Neuronal stem cell (in vitro differentiated cells): ENCODE results near the gene ROBO3.

Source experiments
- DNase-seq: peaks from one replicate; pipeline ENCODE4 v3.0.0-alpha.2; 2013; ENCODE audit warnings: low spot score
- H2AFZ ChIP-seq: one replicate; pipeline ENCODE4 v1.6.1; 2013; ENCODE audit warnings: mild to moderate bottlenecking, low read length, inconsistent platforms
- H2AK5ac ChIP-seq: 2 replicates; pipeline ENCODE4 v1.6.1; 2013; ENCODE audit warnings: low read depth, mild to moderate bottlenecking, inconsistent platforms, low read length, moderate library complexity, mixed read lengths
- H2BK120ac ChIP-seq: 2 replicates; pipeline ENCODE4 v1.6.1; 2013; ENCODE audit warnings: low read depth, mild to moderate bottlenecking, inconsistent platforms, low read length, moderate library complexity, mixed read lengths
- H2BK12ac ChIP-seq: one replicate; pipeline ENCODE4 v1.6.1; 2013; ENCODE audit warnings: low read length, inconsistent platforms
- H2BK15ac ChIP-seq: 2 replicates; pipeline ENCODE4 v1.6.1; 2013; ENCODE audit warnings: mild to moderate bottlenecking, low read length, inconsistent platforms, mixed read lengths
- H2BK5ac ChIP-seq: one replicate; pipeline ENCODE4 v1.6.1; 2013; ENCODE audit warnings: inconsistent platforms, mild to moderate bottlenecking, low read length, moderate library complexity
- H3K14ac ChIP-seq: one replicate; pipeline ENCODE4 v1.6.1; 2013; ENCODE audit warnings: low read length, inconsistent platforms
- H3K18ac ChIP-seq: 2 replicates; pipeline ENCODE4 v1.6.1; 2013; ENCODE audit warnings: low read length, inconsistent platforms
- H3K23ac ChIP-seq: 2 replicates; pipeline ENCODE4 v1.6.1; 2013; ENCODE audit warnings: low read depth, mild to moderate bottlenecking, mixed read lengths, low read length, inconsistent platforms; ENCODE audit not compliant: poor library complexity
- H3K27ac ChIP-seq: replicated peaks from 3 replicates; pipeline ENCODE4 v1.5.1; 2013; ENCODE audit warnings: low read length, inconsistent platforms
- H3K27me3 ChIP-seq, 3 experiments: 2 replicates each; pipeline ENCODE4 v1.6.1; 2013; ENCODE audit warnings: low read length in 3 of 3, mild to moderate bottlenecking in 2 of 3, inconsistent platforms in 1 of 3, low read depth in 1 of 3, mixed read lengths in 1 of 3, moderate library complexity in 1 of 3; ENCODE audit not compliant: control insufficient read depth in 3 of 3, insufficient read depth in 3 of 3
- H3K36me3 ChIP-seq, 2 donors: replicated peaks in 1 of 2; 2 replicates each; pipeline ENCODE4 v1.6.1; 2013; ENCODE audit warnings: low read length in 2 of 2; ENCODE audit not compliant: control insufficient read depth in 2 of 2, insufficient read depth in 2 of 2
- H3K4ac ChIP-seq: 2 replicates; pipeline ENCODE4 v1.6.1; 2013; ENCODE audit warnings: inconsistent platforms, mild to moderate bottlenecking, low read length, moderate library complexity
- H3K4me1 ChIP-seq, 2 donors: 1 replicate in 1 of 2; 2 replicates in 1 of 2; pipeline ENCODE4 v1.6.1; 2013; ENCODE audit warnings: low read length in 2 of 2, low read depth in 1 of 2; ENCODE audit not compliant: control insufficient read depth in 2 of 2, insufficient read depth in 1 of 2
- H3K4me2 ChIP-seq: one replicate; pipeline ENCODE4 v1.6.1; 2013; ENCODE audit warnings: mild to moderate bottlenecking, low read length, inconsistent platforms; ENCODE audit not compliant: insufficient read depth, poor library complexity, severe bottlenecking
- H3K4me3 ChIP-seq, 2 donors: 2 replicates each; pipeline ENCODE4 v1.5.1; 2013; ENCODE audit warnings: low read length in 2 of 2, mild to moderate bottlenecking in 2 of 2, inconsistent platforms in 1 of 2, moderate library complexity in 1 of 2
- H3K79me1 ChIP-seq: one replicate; pipeline ENCODE4 v1.6.1; 2013; ENCODE audit warnings: low read depth, mild to moderate bottlenecking, inconsistent platforms, low read length, moderate library complexity
- H3K9ac ChIP-seq: one replicate; pipeline ENCODE4 v1.6.1; 2013; ENCODE audit warnings: mild to moderate bottlenecking, low read depth, low read length, inconsistent platforms; ENCODE audit not compliant: poor library complexity
- H3K9me3 ChIP-seq, 2 donors: replicated peaks in 1 of 2; 2 replicates each; pipeline versions ENCODE3 to v1.6.1; 2013; ENCODE audit warnings: low read length in 2 of 2, mild to moderate bottlenecking in 2 of 2, inconsistent platforms in 1 of 2, low read depth in 1 of 2, mixed read lengths in 1 of 2, moderate library complexity in 1 of 2; ENCODE audit not compliant: control insufficient read depth in 2 of 2, insufficient read depth in 1 of 2
- H4K8ac ChIP-seq: one replicate; pipeline ENCODE4 v1.6.1; 2013; ENCODE audit warnings: low read depth, mild to moderate bottlenecking, inconsistent platforms, low read length, moderate library complexity
- H4K91ac ChIP-seq: one replicate; pipeline ENCODE4 v1.6.1; 2013; ENCODE audit warnings: low read length, low read depth, mild to moderate bottlenecking, inconsistent platforms; ENCODE audit not compliant: poor library complexity
- WGBS, 2 donors: extraction: QIAGEN DNeasy Blood & Tissue Kit; methylation state at CpG; one replicate each; pipeline ENCODE4 v1.1.7; 2013; ENCODE audit warnings: missing lambda C conversion rate in 2 of 2, mixed read lengths in 1 of 2; ENCODE audit not compliant: insufficient read length in 2 of 2, insufficient replicate concordance in 1 of 2; ENCODE audit errors: extremely low coverage in 2 of 2; 5-methylcytosine and 5-hydroxymethylcytosine counted together

ROBO3 gene

DNA sequence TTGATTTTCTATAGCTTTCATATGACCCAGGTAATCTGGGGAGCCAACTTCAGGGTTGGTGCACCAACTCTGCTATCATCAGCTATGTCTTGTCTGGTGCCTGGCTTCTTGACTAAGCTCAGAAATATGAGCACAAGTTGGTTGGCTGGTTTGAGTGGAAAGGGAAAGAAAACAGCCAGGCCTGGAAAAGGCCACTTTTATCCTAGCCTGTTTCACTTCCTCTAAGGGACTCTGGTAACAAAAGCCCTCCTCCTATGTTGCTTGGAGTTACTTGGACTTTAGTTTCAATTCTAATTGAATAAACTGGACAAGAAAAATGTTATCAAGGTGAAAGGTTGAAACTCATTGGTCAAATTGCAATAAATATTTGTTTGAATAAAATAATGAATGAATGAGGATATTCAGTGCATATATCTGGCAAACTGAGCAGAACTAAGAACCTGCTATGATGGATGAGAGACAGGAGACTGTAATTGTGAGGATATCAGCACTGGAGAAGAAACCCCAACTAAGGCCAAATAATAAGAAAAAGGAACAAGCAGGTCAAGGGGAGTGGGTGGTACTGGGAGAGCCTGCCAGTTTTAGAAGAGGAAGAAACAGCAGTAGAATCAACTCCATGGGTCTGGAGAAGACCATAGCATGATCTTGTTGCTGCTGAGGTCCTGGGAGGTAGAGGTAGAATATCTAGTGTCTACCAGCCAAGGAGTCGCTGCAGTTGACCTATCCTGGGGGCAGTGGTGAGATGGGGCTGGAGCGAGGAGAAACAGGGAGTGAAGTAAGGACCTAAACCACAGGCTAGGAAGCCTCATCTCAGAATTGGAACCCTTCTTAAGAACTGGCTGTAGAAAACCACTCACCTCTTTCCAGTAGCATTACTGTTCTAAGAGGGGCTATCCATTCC lies 24.2 kb downstream of the ROBO3 start:
- Histone ChIP-seq H2AK5ac (no peak overlapping the region), H3K79me1 (peaks cover 3% of the 10 kb centered on the region), H2AFZ (no peak overlapping the region), H3K4me1 (peaks cover 0 to 4% of the 10 kb centered on the region in 2 donors), H3K27me3 (peaks cover 0 to 64% (median 0%) of the 10 kb centered on the region in 3 experiments), H2BK15ac (no peak overlapping the region), H4K91ac (no peak overlapping the region), H3K36me3 (no peaks in the 10 kb centered on the region), H3K27ac (no peak overlapping the region), H2BK5ac (no peak overlapping the region), H3K4ac (no peak overlapping the region), H3K23ac (no peak overlapping the region), H3K14ac (no peak overlapping the region), H3K9me3 (no peaks in the 10 kb centered on the region), H4K8ac (no peak overlapping the region), H3K9ac (no peak overlapping the region), H3K4me3 (no peak overlapping the region), H2BK12ac (no peak overlapping the region), H3K18ac (no peak overlapping the region), H3K4me2 (no peak overlapping the region), H2BK120ac (no peak overlapping the region)
- DNase-seq, result no peak
- WGBS, 2 donors, result no CpG with 5 or more reads among the region's 2 CpGs

DNA sequence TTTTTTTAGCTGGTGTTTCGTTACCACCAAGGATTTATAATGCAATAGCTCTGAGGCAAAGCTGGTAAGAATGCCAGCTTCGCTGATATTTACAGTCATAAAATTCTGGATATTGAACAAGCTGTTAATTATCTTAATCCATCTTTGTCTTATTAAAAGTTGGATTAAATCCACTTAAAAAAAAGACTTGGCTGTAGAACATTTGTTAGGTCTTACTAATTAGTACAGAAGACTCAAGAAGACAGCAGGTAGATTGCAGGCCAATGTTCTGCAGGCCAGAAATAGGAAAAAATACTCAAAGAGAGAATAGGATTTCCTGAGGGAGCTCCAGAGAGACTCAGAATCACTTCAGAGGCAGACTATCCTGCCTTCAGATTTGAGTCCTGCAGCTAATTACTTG lies 24.9 kb downstream of the ROBO3 start:
- Histone ChIP-seq H3K9me3 (no peaks in the 10 kb centered on the region), H3K79me1 (peaks cover 3% of the 10 kb centered on the region), H3K9ac (no peak overlapping the region), H2BK5ac (no peak overlapping the region), H3K36me3 (no peaks in the 10 kb centered on the region), H2BK12ac (no peak overlapping the region), H4K8ac (no peak overlapping the region), H3K27me3 (peaks cover 0 to 68% (median 0%) of the 10 kb centered on the region in 3 experiments), H2AFZ (no peak overlapping the region), H3K4me1 (peaks cover 0 to 4% of the 10 kb centered on the region in 2 donors), H3K27ac (no peak overlapping the region), H3K14ac (no peak overlapping the region), H3K18ac (no peak overlapping the region), H3K4me3 (no peak overlapping the region), H2BK120ac (no peak overlapping the region), H2AK5ac (no peak overlapping the region), H3K4me2 (no peak overlapping the region), H4K91ac (no peak overlapping the region), H3K4ac (no peak overlapping the region), H2BK15ac (no peak overlapping the region), H3K23ac (no peak overlapping the region)
- no CpG with 5 or more reads among the region's 2 CpGs for WGBS, 2 donors
- DNase-seq, result no peak

DNA sequence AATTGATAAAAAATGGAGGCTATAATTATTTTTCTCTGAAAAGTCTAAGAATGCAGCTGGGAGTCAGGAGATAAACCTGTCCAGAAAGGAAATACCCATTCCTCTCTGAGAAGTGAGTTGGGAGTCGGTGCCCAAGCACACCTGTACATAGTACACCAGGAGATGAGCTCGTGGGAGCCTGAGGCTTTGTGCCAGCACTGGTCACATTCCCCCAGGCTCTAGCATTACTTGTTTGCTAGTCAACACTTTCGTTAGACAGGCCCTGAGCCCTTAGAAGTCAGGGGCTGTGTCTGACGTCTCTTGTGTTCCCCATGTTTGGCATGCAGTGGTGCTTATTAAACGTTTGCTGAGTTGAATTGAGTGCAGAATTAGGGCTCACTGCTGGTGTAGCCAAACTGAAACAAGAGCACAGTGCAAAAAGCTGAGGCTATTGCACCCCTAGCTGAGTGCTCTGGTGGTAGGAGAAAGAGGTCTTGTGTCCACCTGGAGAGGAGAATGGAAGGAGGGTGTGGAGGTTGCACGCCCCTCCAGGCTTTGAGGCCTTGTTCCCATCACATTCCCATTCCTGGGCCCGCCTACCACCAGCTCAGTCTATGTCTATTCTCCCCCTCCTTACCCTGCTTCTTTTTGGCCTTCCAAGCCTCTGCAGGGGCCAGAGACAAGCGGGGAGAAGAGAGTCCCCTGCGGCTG lies 25.6 kb downstream of the ROBO3 start:
- H4K91ac ChIP-seq, result no peak overlapping the region
- no peak overlapping the region for H3K27ac ChIP-seq
- DNase-seq, result no peak
- no peaks in the 10 kb centered on the region for H3K36me3 ChIP-seq
- no peak overlapping the region for H4K8ac ChIP-seq
- WGBS, 2 donors, result no CpG with 5 or more reads among the region's 9 CpGs
- H2BK15ac ChIP-seq, result no peak overlapping the region
- peaks cover 3% of the 10 kb centered on the region for H3K79me1 ChIP-seq
- H3K4me3 ChIP-seq, result no peak overlapping the region
- no peak overlapping the region for H2BK120ac ChIP-seq
- H3K4me2 ChIP-seq, result no peak overlapping the region
- no peak overlapping the region for H3K4ac ChIP-seq
- no peak overlapping the region for H3K9ac ChIP-seq
- no peak overlapping the region for H2BK12ac ChIP-seq
- H3K18ac ChIP-seq, result peak overlapping the region; percentile 78
- H3K14ac ChIP-seq, result no peak overlapping the region
- H2AK5ac ChIP-seq, result peak overlapping the region; percentile 5
- H2AFZ ChIP-seq, result no peak overlapping the region
- no peaks in the 10 kb centered on the region for H3K9me3 ChIP-seq
- no peak overlapping the region for H2BK5ac ChIP-seq
- peaks cover 0 to 68% (median 0%) of the 10 kb centered on the region in 3 experiments for H3K27me3 ChIP-seq
- peaks cover 0 to 4% of the 10 kb centered on the region in 2 donors for H3K4me1 ChIP-seq
- H3K23ac ChIP-seq, result no peak overlapping the region

GRCh38 chr11:124891373-124891861 lies 26.2 kb downstream of the ROBO3 start:
- Histone ChIP-seq H3K79me1 (peaks cover 3% of the 10 kb centered on the region), H3K18ac (peak overlapping the region; percentile 78), H2BK12ac (no peak overlapping the region), H3K9me3 (no peaks in the 10 kb centered on the region), H3K14ac (peak overlapping the region; percentile 32), H3K4me2 (no peak overlapping the region), H2BK15ac (no peak overlapping the region), H2AK5ac (peak overlapping the region; percentile 5), H2BK5ac (no peak overlapping the region), H3K36me3 (no peaks in the 10 kb centered on the region), H3K27ac (no peak overlapping the region), H3K4ac (no peak overlapping the region), H4K8ac (no peak overlapping the region), H4K91ac (no peak overlapping the region), H2BK120ac (no peak overlapping the region), H3K27me3 (peaks cover 0 to 66% (median 0%) of the 10 kb centered on the region in 3 experiments), H3K4me1 (peaks cover 0 to 4% of the 10 kb centered on the region in 2 donors), H2AFZ (no peak overlapping the region), H3K23ac (no peak overlapping the region), H3K9ac (no peak overlapping the region), H3K4me3 (no peak overlapping the region)
- WGBS, 2 donors, result no CpG with 5 or more reads among the region's 12 CpGs
- no peak for DNase-seq
